Measurements from ENCODE around the gene ADRA1B. TPM values are rescaled to one million over a fixed set of nuclear protein-coding genes. Genes with fewer than 3 reads are reported as not detected.

Gene ADRA1B
- total RNA-seq = 0.14 and 0.18 TPM in 2 replicates

DNA sequence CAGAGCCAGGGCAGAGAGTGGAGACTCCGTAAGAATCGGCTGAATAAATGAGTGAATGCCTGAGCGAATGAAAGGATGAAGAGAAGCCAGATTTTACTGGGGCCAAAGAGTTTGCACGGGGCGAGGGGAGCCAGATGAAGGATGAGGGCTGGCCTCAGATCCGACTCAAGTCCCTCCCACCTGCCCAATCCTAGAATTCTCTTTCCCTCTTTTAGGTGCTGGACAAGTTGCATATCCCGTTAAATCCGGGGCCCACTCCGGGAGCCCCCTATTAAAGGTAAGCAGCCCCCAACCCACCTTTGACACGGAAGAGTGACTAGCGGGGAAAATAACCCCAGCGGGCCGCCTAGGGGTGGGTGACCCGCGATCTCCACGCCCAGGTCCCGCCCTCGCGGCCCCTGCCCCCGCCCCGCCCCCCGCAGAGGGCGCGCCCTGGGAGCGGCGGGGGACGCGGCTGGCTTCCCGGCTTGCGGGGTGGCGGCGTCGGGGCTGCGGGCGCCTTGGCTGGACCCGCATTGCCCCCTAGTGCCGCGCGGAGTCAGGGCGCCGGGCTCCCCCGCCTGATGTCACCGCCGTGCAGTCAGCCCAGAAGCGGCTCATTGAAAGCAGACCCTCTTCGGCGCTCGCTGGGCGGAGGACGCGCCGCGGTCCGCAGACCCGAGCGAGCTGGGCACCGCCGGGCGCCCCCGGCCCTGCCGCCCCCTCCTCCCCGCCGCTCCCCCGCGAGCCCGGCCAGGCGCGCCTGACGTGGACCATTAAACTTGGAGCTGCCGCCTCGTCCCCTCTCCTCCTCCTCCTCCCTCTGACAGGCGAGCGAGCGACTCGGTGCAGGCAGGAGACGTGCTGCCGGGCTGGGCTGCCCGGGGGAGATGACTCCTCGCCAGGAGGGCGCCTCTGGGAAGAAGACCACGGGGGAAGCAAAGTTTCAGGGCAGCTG is at the start of gene ADRA1B:
Gene ADRA1B (plus strand): TSS at position 579 of the 937 bp plus-strand sequence. CDS start 424 bp downstream, outside the sequence.

GRCh38 chr5:160008877-160009590 is 92.8 kb downstream of the ADRA1B start, which contains the start of gene TTC1:
Gene TTC1 (plus strand): TSS chr5:160009139. CDS start chr5:160010529, 1,390 bp downstream.

Other genes starting within 250 kb of the ADRA1B start
- 39.3 and 45.7 TPM in 2 replicates for gene TTC1, start 92.7 kb downstream of the ADRA1B start, total RNA-seq
- 15.8 and 16.7 TPM in 2 replicates for gene PWWP2A, start 203.0 kb downstream of the ADRA1B start, total RNA-seq